Suprapubic skin (tissue), 4 donors: Measurements from ENCODE around the gene RRBP1. TPM values are rescaled to one million over a fixed set of nuclear protein-coding genes. Genes with fewer than 3 reads are reported as not detected.

Experiments used
- DNase-seq, 2 donors: peaks; one replicate each; pipeline ENCODE4 v3.0.0-alpha.2; 2019; ENCODE audit warnings: low spot score in 2 of 2
- H3K27ac ChIP-seq: fragments of 200-600 bp; sonication (generic); one replicate; pipeline ENCODE4 v1.5.1; 2019
- H3K27me3 ChIP-seq: fragments of 200-600 bp; sonication (generic); one replicate; pipeline ENCODE4 v1.5.1; 2019
- H3K36me3 ChIP-seq: fragments of 200-600 bp; sonication (generic); one replicate; pipeline ENCODE4 v1.5.1; 2019
- H3K4me1 ChIP-seq: fragments of 200-600 bp; sonication (generic); one replicate; pipeline ENCODE4 v1.5.1; 2019
- H3K4me3 ChIP-seq: fragments of 200-600 bp; sonication (generic); one replicate; pipeline ENCODE4 v1.5.1; 2019; ENCODE audit warnings: mild to moderate bottlenecking
- H3K9me3 ChIP-seq: fragments of 200-600 bp; sonication (generic); one replicate; pipeline ENCODE4 v1.5.1; 2019
- CTCF ChIP-seq, 2 donors: fragments of 200-600 bp in 1 of 2; fragments of 450-650 bp in 1 of 2; sonication (generic) in 1 of 2; IDR thresholded peaks; one replicate each; pipeline ENCODE4 v1.5.1; 2016 to 2019; ENCODE audit warnings: antibody characterized with exemption in 2 of 2, mild to moderate bottlenecking in 1 of 2, moderate library complexity in 1 of 2
- EP300 ChIP-seq: sonication (generic); formaldehyde crosslinking; IDR thresholded peaks from one replicate; pipeline ENCODE4 v1.6.1; 2017; ENCODE audit warnings: antibody characterized with exemption
- POLR2A ChIP-seq, 2 donors: fragments of 450-650 bp; IDR thresholded peaks; one replicate each; pipeline ENCODE4 v1.6.1; 2017; ENCODE audit warnings: antibody characterized with exemption in 2 of 2, mild to moderate bottlenecking in 2 of 2, moderate library complexity in 2 of 2
- POLR2AphosphoS5 ChIP-seq, 3 donors: sonication (generic); formaldehyde crosslinking; IDR thresholded peaks; one replicate each; pipeline ENCODE4 v1.6.1; 2017; ENCODE audit warnings: antibody characterized with exemption in 3 of 3
- WGBS: methylation state at CpG from one replicate; pipeline ENCODE4 v1.1.5; 2018; 5-methylcytosine and 5-hydroxymethylcytosine counted together
- total RNA-seq, 4 donors: library from RNA; depleted of rRNA; stranded (reverse); fragments of >200 nt; gene quantifications; one replicate each; pipeline ENCODE4 v1.1.0, GENCODE V29; 2016

Gene RRBP1
- total RNA-seq, 4 donors from 2014 or later = 37.5 to 52.3 (median 41.3) TPM

DNA sequence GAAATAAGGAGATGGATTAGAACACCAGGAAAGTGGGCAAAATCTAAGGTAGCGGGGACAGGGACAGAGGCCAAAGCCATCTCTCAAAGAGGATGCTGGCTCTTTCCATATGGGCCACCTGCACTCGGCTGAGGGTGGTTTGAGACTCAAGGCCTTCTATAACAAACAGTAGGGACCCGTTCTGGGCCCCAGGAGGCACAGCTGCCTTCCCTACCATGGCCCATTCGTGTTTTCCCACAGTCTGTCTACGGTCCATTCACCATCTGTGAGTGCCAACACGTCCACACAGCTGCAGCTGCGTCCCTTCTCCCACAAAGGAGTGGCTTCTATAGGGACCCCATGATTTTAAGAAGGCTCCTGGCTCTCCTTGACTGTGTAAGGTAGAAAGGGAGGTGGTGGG, 18.6 kb upstream of the RRBP1 start:
- no peaks in the 10 kb centered on the region for H3K36me3 ChIP-seq

DNA sequence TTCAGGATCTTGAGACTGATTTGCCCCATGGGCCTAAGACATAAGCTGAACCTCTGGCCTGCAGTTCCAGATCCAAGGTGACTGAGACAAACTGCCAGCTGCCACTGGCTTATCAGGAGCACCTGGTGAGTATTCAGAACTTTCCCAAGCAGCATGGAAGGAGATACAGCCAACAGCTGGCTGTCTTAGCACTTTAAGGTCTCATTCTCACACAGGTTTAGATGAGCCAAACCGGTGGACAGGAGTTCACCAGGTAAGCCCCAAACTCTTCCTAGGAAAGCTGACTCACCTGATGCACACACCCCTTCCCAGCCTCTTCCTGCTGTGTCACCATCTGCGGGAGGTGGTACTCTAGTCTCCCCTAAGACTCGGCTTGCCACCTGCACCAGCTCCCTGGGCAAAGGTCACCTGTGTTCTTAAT, 17.9 kb upstream of the RRBP1 start, which contains the start of gene BANF2:
Gene BANF2 (plus strand): TSS at position 36 of the 421 bp plus-strand sequence. CDS start 25,060 bp downstream, outside the sequence.
- no peak for DNase-seq
- Histone ChIP-seq H3K27ac (no peak within 1 kb of the TSS), H3K36me3 (no peaks in the 10 kb centered on the region), H3K4me3 (no peak within 1 kb of the TSS), H3K4me1 (no peaks in the 10 kb centered on the region), H3K9me3 (no peaks in the 10 kb centered on the region), H3K27me3 (no peaks in the 10 kb centered on the region)
- WGBS = 61% methylated on average over 3 of the region's 3 CpGs
- TF ChIP-seq POLR2AphosphoS5 (IDR thresholded peaks at IDR 0.05) (no peak), POLR2A (IDR thresholded peaks at IDR 0.05) (no peak), CTCF (IDR thresholded peaks at IDR 0.05) (no peak), EP300 (no peak)

More for the DNA sequence above, 18.6 kb upstream of the RRBP1 start:
- DNase-seq = no peak
- Histone ChIP-seq H3K9me3 (no peaks in the 10 kb centered on the region), H3K4me1 (no peaks in the 10 kb centered on the region), H3K4me3 (no peak overlapping the region), H3K27me3 (no peaks in the 10 kb centered on the region), H3K27ac (no peak overlapping the region)
- TF ChIP-seq POLR2AphosphoS5 (IDR thresholded peaks at IDR 0.05) (no peak), POLR2A (IDR thresholded peaks at IDR 0.05) (no peak), EP300 (no peak)
- 94% methylated on average over 7 of the region's 7 CpGs for WGBS

DNA sequence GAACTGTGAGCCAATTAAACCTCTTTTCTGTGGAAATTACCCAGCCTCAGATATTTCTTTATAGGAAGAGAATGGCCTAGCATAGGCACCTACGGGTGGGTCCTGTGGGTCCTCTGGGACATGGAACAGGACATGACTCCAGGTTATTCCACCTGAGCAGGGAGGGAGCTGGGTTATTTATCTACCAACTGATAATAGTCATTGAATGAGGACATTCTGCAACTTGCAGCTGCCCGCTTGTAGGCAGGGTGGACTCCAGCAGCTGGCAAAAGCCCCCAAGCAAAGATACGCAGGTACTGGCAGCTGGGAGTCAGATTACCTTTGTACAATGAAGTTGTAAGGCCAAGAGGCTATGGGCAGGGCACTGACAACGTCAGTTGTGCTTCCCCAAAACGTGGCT, 16.3 kb upstream of the RRBP1 start:
- Histone ChIP-seq H3K27ac (no peak overlapping the region), H3K9me3 (no peaks in the 10 kb centered on the region), H3K36me3 (no peaks in the 10 kb centered on the region), H3K4me1 (peaks cover 7% of the 10 kb centered on the region), H3K27me3 (no peaks in the 10 kb centered on the region), H3K4me3 (no peak overlapping the region)
- no peak for DNase-seq
- TF ChIP-seq EP300 (no peak), CTCF (IDR thresholded peaks at IDR 0.05) (no peak), POLR2A (IDR thresholded peaks at IDR 0.05) (no peak), POLR2AphosphoS5 (IDR thresholded peaks at IDR 0.05) (no peak)
- 34% methylated on average over 3 of the region's 5 CpGs for WGBS

DNA sequence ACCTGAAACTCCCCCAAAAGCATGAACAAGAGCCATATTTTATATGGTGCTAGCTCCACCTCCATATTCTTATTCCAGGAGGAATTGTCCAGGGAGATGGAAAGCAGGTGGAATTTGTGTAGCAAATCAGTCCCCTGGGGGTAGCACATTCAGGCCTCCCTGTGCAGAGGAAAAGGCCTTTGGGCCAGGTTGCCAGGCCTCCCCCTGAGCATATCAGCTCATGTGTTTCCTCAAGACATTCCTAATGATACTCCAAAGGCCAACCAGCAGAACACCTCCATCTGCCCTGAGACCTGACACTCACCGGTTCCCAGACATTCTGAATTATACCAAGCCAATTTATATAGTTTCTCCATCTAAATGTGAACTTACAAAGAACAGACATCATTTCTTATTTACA, 15.1 kb upstream of the RRBP1 start:
- WGBS = 96% methylated on average over 1 of the region's 1 CpG
- Histone ChIP-seq H3K27me3 (no peaks in the 10 kb centered on the region), H3K4me3 (no peak overlapping the region), H3K9me3 (no peaks in the 10 kb centered on the region), H3K27ac (no peak overlapping the region), H3K36me3 (no peaks in the 10 kb centered on the region), H3K4me1 (peaks cover 11% of the 10 kb centered on the region)
- TF ChIP-seq POLR2AphosphoS5 (IDR thresholded peaks at IDR 0.05) = no peak
- TF ChIP-seq EP300 = no peak
- TF ChIP-seq POLR2A (IDR thresholded peaks at IDR 0.05) = no peak
- no peak for TF ChIP-seq CTCF (IDR thresholded peaks at IDR 0.05)
- no peak for DNase-seq

GRCh38 chr20:17696287-17696686, 14.2 kb upstream of the RRBP1 start:
- H3K36me3 ChIP-seq = no peaks in the 10 kb centered on the region
- H3K27me3 ChIP-seq = no peaks in the 10 kb centered on the region
- H3K27ac ChIP-seq = no peak overlapping the region
- no peak for DNase-seq
- 93% methylated on average over 1 of the region's 1 CpG for WGBS
- TF ChIP-seq CTCF (IDR thresholded peaks at IDR 0.05) (no peak), POLR2A (IDR thresholded peaks at IDR 0.05) (no peak), EP300 (no peak), POLR2AphosphoS5 (IDR thresholded peaks at IDR 0.05) (no peak)
- no peak overlapping the region for H3K4me3 ChIP-seq
- H3K9me3 ChIP-seq = no peaks in the 10 kb centered on the region
- H3K4me1 ChIP-seq = peaks cover 11% of the 10 kb centered on the region

DNA sequence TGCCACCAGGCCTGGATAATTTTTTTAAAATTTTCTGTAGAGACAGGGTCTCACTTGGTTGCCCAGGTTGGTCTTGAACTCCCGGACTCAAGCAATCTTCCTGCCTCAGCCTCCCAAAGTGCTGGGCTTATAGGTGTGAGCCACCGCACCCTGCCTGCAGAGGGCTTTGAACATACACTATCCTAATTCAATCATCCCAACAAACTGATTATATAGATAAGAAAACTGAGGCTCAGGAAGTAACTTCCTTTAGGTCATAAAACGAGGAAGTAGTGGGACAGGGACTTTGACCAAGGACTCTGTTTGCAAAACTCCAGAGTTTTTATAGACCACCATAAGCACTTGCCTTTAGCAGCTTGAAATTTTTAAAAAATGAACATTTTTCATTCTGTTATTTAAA, 12.7 kb upstream of the RRBP1 start:
- H3K4me1 ChIP-seq = peaks cover 11% of the 10 kb centered on the region
- no peak overlapping the region for H3K4me3 ChIP-seq
- no peaks in the 10 kb centered on the region for H3K9me3 ChIP-seq
- no peaks in the 10 kb centered on the region for H3K27me3 ChIP-seq
- H3K36me3 ChIP-seq = no peaks in the 10 kb centered on the region
- DNase-seq = no peak
- 82% methylated on average over 3 of the region's 3 CpGs for whole genome bisulfite sequencing
- no peak for TF ChIP-seq POLR2A (IDR thresholded peaks at IDR 0.05)
- TF ChIP-seq POLR2AphosphoS5 (IDR thresholded peaks at IDR 0.05) = no peak
- no peak for TF ChIP-seq EP300
- TF ChIP-seq CTCF (IDR thresholded peaks at IDR 0.05) = no peak
- no peak overlapping the region for H3K27ac ChIP-seq
